Measurements from ENCODE around the gene IGFBP5. TPM values are rescaled to one million over a fixed set of nuclear protein-coding genes. Genes with fewer than 3 reads are reported as not detected.

IGFBP5 gene
- total and polyA plus RNA-seq, 9 of the 15 experiments (the other 6 are each of a cell fraction or from before 2014, with no cell fraction given): 0.01 to 1.9 (median 0.03) TPM; not detected in 6

GRCh38 chr2:216653093-216653799, 42.1 kb downstream of the IGFBP5 start:
- Histone ChIP-seq H3K27ac (ENCODE audit: extremely low read depth, low read depth, low read length) (no peak overlapping the region), H2AFZ (ENCODE audit: low read depth, low read length) (no peak overlapping the region), H3K79me2 (ENCODE audit: control insufficient read depth, insufficient read depth, low read length) (no peaks in the 10 kb centered on the region), H3K9ac (ENCODE audit: insufficient read depth in 1 of 2, low read depth in 2 of 2, low read length in 2 of 2) (no peak overlapping the region), H3K9me3 (replicated peaks; ENCODE audit: control insufficient read depth, insufficient read depth, low read depth, low read length) (no peaks in the 10 kb centered on the region), H3K4me3 (no peak overlapping the region), H3K36me3 (ENCODE audit: control insufficient read depth, insufficient read depth, low read length) (no peaks in the 10 kb centered on the region), H3K9me1 (ENCODE audit: control insufficient read depth, insufficient read depth, low read length) (no peaks in the 10 kb centered on the region), H4K20me1 (replicated peaks; ENCODE audit: control insufficient read depth, insufficient read depth, low read length) (no peaks in the 10 kb centered on the region), H3K4me2 (ENCODE audit: insufficient read depth, low read length) (no peak overlapping the region), H3K4me1 (replicated peaks in 1 of 2; ENCODE audit: control insufficient read depth in 2 of 2, insufficient read depth in 2 of 2, low read length in 2 of 2) (no peaks in the 10 kb centered on the region; a peak in 1 of 5 replicates), H3K27me3 (ENCODE audit: control insufficient read depth in 2 of 2, insufficient read depth in 2 of 2, low read length in 2 of 2) (peaks cover 5 to 41% of the 10 kb centered on the region in 2 experiments; a peak in 4 of 5 replicates)
- CTCF ChIA-PET (ENCODE audit: low intra/inter-chr PET ratio): no interaction called here
- in situ Hi-C loops (cut with MboI) (loop anchor here (25.0 kb wide), 1 partner anchor 441 kb away; no protein-coding TSS in a partner anchor), intact Hi-C loops (cut with micrococcal nuclease) (no loop called here)
- DNase-seq (ENCODE audit: extremely low read depth in 1 of 4, low spot score in 3 of 4) (no peak), ATAC-seq (no peak), FAIRE-seq (no peak)
- TF ChIP-seq RBM25 (IDR thresholded peaks at IDR 0.05; ENCODE audit: low read depth, low read length, severe bottlenecking) (peak; percentile 21), ZNF707 (CRISPR knock-in tag; conservative IDR thresholded peaks at IDR 0.05) (no peak)
- no TSS peak for BruUV-seq (replicated peaks)
- POLR2A ChIA-PET: no interaction called here
- 0% methylated on average over 4 of the region's 4 CpGs for WGBS (ENCODE audit: insufficient coverage, low coverage, missing lambda C conversion rate)

- 0% methylated on average over 4 of the region's 4 CpGs for WGBS (ENCODE audit: insufficient coverage, low coverage, missing lambda C conversion rate)
- Histone ChIP-seq H3K36me3 (ENCODE audit: control insufficient read depth, insufficient read depth, low read length) (no peaks in the 10 kb centered on the region), H4K20me1 (replicated peaks; ENCODE audit: control insufficient read depth, insufficient read depth, low read length) (no peaks in the 10 kb centered on the region), H3K9ac (ENCODE audit: insufficient read depth in 1 of 2, low read depth in 2 of 2, low read length in 2 of 2) (no peak overlapping the region), H3K27me3 (ENCODE audit: control insufficient read depth in 2 of 2, insufficient read depth in 2 of 2, low read length in 2 of 2) (peaks cover 2 to 41% of the 10 kb centered on the region in 2 experiments; a peak in 4 of 5 replicates), H3K9me1 (ENCODE audit: control insufficient read depth, insufficient read depth, low read length) (no peaks in the 10 kb centered on the region), H3K4me3 (no peak overlapping the region), H3K27ac (ENCODE audit: extremely low read depth, low read depth, low read length) (no peak overlapping the region), H2AFZ (ENCODE audit: low read depth, low read length) (no peak overlapping the region), H3K79me2 (ENCODE audit: control insufficient read depth, insufficient read depth, low read length) (no peaks in the 10 kb centered on the region), H3K4me2 (ENCODE audit: insufficient read depth, low read length) (no peak overlapping the region), H3K4me1 (replicated peaks in 1 of 2; ENCODE audit: control insufficient read depth in 2 of 2, insufficient read depth in 2 of 2, low read length in 2 of 2) (no peaks in the 10 kb centered on the region; a peak in 1 of 5 replicates), H3K9me3 (replicated peaks; ENCODE audit: control insufficient read depth, insufficient read depth, low read depth, low read length) (no peaks in the 10 kb centered on the region)
- FAIRE-seq (no peak), DNase-seq (ENCODE audit: extremely low read depth in 1 of 4, low spot score in 3 of 4) (no peak), ATAC-seq (no peak)
- in situ Hi-C loops (cut with MboI): loop anchor here (25.0 kb wide), 1 partner anchor 440 kb away; no protein-coding TSS in a partner anchor
- no TSS peak for BruUV-seq (replicated peaks)
- CTCF ChIA-PET (ENCODE audit: low intra/inter-chr PET ratio): no interaction called here
- intact Hi-C loops (cut with micrococcal nuclease): no loop called here
- no peak for TF ChIP-seq ATF3 (IDR thresholded peaks at IDR 0.05)
- TF ChIP-seq ATF3 (CRISPR knock-in tag; conservative IDR thresholded peaks at IDR 0.05): no peak
- POLR2A ChIA-PET: no interaction called here
Observed at GRCh38 chr2:216652566-216652965, 42.8 kb downstream of the IGFBP5 start.

All from K562 (cell line).